GM21515 (cell line): ENCODE results near the gene ZSCAN25.
"Not testable (repeated sequence)": the region's sequence is repeated elsewhere in the genome, so short reads cannot be mapped to it uniquely, and the experiment has no call there.

Source experiments
- ATAC-seq: cut with Tn5 transposase; IDR thresholded peaks from one replicate; pipeline ENCODE4 v1.9.1; 2021; ENCODE audit not compliant: unreplicated experiment

ZSCAN25 gene

DNA sequence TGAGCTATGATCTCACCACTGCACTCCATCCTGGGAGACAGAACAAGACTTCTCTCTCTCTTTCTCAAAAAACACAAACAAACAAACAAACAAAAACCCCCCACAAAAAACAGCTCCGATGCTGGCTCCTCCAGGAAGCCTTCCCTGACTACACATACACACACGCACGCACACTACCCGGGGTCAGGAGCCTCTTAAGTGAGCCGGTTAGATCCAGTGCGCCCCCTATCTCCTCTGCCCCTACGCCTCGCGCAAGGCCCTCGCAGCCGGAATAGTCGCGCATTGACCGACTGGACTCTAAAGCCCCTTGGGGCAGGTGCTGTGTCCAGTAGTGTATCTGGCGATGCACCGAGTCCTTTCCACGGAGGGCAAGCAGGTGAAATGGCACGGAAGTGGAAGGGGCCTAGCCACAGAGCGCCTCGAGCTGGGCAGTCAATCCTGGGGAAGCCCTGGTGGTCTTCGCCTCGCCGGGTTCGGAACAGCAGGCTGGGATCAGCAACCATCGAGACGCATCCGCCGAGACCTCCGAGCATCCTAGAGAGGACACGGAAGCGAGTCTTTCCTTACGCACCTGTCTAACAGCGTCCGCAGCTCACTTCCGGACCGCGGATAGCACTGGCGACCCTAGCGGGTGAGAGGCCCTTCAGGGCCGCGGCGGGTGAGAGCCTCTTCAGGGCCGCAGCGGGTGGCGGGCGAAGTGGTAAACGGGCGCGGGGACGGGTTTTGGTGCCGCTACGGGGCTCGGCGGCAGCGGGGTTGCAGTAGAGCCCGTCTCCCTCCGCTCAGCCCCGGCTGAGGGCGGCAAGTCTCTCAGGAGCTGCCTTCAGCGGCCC is at the start of gene ZSCAN25:
ZSCAN25 (plus strand) TSS at position 588 of the 833 bp plus-strand sequence. CDS start 2,661 bp downstream, outside the sequence.
- ATAC-seq = peak; percentile 91

DNA sequence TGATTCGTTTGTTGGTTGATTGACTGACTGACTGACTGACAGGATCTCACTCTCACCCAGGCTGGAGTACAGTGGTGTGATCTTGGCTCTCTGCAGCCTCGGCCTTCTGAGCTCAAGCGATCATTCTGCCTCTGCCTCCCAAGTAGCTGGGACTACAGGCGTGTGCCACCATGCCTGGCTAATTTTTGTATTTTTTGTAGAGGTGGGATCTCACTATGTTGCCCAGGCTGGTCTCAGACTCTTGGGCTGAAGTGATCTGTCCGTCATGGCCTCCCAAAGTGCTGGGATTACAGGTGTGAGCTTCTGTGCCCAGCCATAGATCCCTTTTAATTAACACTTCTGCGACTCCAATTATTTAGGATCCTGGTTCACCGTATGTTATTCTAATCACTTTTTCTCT is 48.0 kb upstream of the ZSCAN25 start:
- not testable (repeated sequence) for ATAC-seq

DNA sequence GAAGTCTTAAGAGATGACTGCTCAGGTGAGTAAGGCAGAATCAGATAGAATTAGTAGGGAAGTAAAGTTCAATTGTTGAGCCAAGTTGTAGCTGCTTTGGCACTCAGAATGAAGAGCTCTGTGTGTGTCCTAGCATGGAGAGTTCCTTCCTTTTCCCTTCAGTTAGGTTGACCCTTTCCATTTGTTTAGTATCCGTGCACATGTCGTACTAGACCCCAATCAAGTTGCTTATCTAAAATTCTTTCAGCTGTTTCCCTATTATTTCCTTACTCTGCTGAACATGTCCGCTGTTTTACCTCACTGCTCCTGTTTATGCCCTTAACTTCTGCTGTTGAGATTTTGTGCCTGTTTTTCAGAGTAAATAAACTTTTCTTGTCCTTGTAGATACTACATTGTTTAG is 45.0 kb upstream of the ZSCAN25 start:
- ATAC-seq = no peak

DNA sequence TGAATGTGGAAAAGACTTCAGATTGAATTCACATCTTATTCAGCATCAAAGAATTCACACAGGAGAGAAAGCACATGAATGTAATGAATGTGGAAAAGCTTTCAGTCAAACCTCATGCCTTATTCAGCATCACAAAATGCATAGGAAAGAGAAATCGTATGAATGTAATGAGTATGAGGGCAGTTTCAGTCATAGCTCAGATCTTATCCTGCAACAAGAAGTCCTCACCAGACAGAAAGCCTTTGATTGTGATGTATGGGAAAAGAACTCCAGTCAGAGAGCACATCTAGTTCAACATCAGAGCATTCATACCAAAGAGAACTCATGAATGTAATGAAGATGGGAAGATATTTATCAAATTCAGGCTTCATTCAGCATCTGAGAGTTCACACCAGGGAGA is 43.5 kb upstream of the ZSCAN25 start:
- ATAC-seq = no peak

DNA sequence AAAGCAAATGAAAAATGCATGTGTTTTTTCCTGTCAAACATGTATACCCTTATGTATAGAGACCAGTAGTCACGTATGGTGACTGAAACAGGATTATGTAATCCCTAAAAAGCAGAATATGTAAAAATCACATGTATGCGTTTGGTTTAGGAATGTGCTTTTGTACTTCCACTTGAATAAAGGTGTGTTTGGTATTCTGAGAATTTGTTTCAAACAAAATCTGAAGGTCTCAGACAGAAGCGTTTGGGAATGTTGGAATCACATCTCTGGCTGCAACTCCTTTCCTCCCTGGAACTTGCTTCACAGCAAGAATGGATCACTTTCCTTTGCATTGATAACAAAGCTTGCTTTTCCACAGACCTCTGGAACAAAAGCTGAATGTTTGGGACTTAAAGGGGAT is 40.5 kb upstream of the ZSCAN25 start:
- no peak for ATAC-seq

- no peak for ATAC-seq
These were observed 37.3 kb upstream of the ZSCAN25 start for GRCh38 chr7:99579281-99579955.

- no peak for ATAC-seq
These were observed 36.6 kb upstream of the ZSCAN25 start for GRCh38 chr7:99579956-99580777.

GRCh38 chr7:99580778-99581332 is 35.9 kb upstream of the ZSCAN25 start:
- not testable (repeated sequence) for ATAC-seq

DNA sequence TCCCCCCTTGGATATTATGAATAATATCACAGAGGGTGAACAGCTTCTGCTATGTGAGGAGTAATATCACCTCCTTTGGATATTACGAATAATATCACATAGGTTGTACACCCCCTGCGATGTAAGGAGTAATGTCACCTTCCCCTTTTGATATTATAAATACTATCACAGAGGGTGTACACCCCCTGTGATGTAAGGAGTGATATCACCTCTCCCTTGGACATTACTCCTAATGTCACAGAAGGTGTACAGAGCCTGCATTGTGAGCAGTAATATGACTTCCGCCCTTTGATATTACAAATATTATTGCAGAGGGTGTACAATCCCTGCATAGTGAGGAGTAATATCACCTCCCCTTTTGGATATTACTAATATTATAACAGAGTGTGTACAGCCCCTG is 27.9 kb upstream of the ZSCAN25 start:
- no peak for ATAC-seq

GRCh38 chr7:99594948-99595745 is 21.6 kb upstream of the ZSCAN25 start:
- no peak for ATAC-seq

GRCh38 chr7:99596408-99596955 is 20.3 kb upstream of the ZSCAN25 start:
- no peak for ATAC-seq

GRCh38 chr7:99597762-99598501 is 18.8 kb upstream of the ZSCAN25 start, which contains the start of gene TMEM225B:
Gene TMEM225B (plus strand): TSS chr7:99598267. CDS start chr7:99604389, 6,122 bp downstream.
- no peak for ATAC-seq

- no peak for ATAC-seq
These were observed 16.9 kb upstream of the ZSCAN25 start for GRCh38 chr7:99599836-99600235.

DNA sequence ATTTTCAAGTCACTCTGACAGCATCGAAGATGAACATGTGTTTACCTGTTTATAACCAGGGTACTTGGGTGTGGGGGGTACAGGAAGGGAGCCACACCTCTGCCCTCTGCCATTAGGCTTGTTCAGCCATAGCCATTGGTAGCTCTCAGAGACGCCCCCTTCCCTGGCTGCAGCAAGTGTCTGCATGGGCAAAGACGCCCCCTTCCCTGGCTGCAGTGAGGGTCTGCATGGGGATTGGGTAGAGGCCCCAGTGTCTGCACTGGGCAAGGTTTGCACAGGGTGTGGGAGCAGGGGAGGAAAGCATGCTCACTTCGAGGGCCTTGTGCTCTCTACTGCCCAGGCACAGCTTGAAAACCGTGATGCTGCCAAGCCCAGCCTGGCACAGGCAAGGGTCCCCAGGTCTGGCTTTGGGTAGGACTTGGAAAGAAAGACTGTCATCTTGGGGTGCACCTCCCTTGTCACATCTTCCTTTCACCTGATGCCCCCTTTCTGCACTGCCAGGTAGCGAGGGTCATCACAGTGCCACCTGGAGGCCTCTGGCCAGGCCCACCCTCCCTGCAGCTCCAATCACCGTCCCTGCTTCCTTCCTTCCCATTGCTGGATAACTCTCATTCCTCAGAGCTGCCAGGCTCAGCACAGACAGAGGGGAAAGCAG is 15.0 kb upstream of the ZSCAN25 start:
- no peak for ATAC-seq

DNA sequence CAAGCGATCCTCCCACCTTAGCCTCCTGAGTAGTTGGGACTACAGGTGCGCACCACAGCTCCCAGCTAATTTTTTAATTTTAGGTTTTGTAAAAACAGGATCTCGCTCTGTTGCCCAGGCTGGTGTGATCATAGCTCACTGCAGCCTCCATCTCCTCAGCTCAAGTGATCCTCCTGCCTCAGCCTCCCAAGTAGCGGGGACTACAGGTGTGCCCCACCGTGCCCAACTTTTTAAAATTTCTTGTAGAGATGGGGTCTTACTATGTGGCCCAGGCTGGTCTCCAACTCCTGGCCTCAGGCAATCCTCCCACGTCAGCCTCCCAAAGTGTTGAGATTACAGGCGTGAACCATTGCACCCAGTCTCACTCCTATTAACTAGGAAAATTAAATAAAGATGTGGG is 11.2 kb upstream of the ZSCAN25 start:
- no peak for ATAC-seq

GRCh38 chr7:99606531-99606930 is 10.2 kb upstream of the ZSCAN25 start:
- ATAC-seq = no peak

GRCh38 chr7:99607548-99607947 is 9.2 kb upstream of the ZSCAN25 start:
- no peak for ATAC-seq

DNA sequence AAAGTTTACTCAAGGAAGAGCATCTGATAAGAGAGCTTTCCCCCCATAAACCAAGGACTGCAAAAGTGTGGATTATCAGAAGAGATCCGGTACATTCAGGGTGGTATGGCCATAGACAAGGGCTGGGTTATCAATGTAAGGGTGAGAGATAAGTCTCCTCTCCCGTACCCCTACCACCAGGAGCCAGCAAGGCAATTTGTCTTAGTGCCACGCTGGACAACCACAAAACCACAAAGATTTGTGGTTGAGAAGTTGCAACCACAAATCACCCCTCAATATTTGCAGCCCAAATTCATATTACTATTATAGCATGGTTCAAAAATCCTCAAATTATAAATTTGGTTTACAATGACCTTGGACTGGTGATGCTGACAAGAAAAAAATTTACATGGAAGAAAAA is 2.3 kb upstream of the ZSCAN25 start:
- ATAC-seq = no peak

GRCh38 chr7:99615989-99616358 is 772 bp upstream of the ZSCAN25 start:
- no peak for ATAC-seq
